Esophagus muscularis mucosa (tissue), 4 donors: Measurements from ENCODE around the gene SKIC2. TPM values are rescaled to one million over a fixed set of nuclear protein-coding genes. Genes with fewer than 3 reads are reported as not detected.
A peak's percentile ranks its signal among the peaks of the same experiment; 100 is the strongest.

Source experiments
- DNase-seq: peaks from one replicate; pipeline ENCODE4 v3.0.0-alpha.2; 2017; ENCODE audit errors: extremely low spot score
- H3K27ac ChIP-seq, 4 donors: fragments of 200-600 bp; sonication (generic); replicated peaks in 1 of 4; 1 replicate in 3 of 4; 2 replicates in 1 of 4; pipeline ENCODE4 v1.5.1; 2016 to 2019; ENCODE audit warnings: mild to moderate bottlenecking in 1 of 4
- H3K27me3 ChIP-seq, 4 donors: fragments of 200-600 bp; sonication (generic); one replicate each; pipeline versions ENCODE4 v1.5.1 to v1.6.0; 2016 to 2019
- H3K36me3 ChIP-seq, 4 donors: fragments of 200-600 bp; sonication (generic); one replicate each; pipeline ENCODE4 v1.5.1; 2016 to 2019
- H3K4me1 ChIP-seq, 4 donors: fragments of 200-600 bp; sonication (generic); one replicate each; pipeline ENCODE4 v1.5.1; 2016 to 2019
- H3K4me3 ChIP-seq, 4 donors: fragments of 200-600 bp; sonication (generic); 1 replicate in 2 of 4; 2 replicates in 2 of 4; pipeline ENCODE4 v1.5.1; 2016 to 2019; ENCODE audit warnings: mild to moderate bottlenecking in 4 of 4, moderate library complexity in 1 of 4
- H3K9me3 ChIP-seq, 4 donors: fragments of 200-600 bp; sonication (generic); 1 replicate in 3 of 4; 2 replicates in 1 of 4; pipeline ENCODE4 v1.5.1; 2016 to 2019
- CTCF ChIP-seq, 3 experiments: fragments of 200-600 bp in 2 of 3; fragments of 450-650 bp in 1 of 3; sonication (generic) in 2 of 3; IDR thresholded peaks; one replicate each; pipeline ENCODE4 v1.5.1; 2017 to 2019; ENCODE audit warnings: antibody characterized with exemption in 3 of 3, mild to moderate bottlenecking in 2 of 3, moderate library complexity in 1 of 3
- EP300 ChIP-seq: sonication (generic); formaldehyde crosslinking; IDR thresholded peaks from one replicate; pipeline ENCODE4 v1.6.1; 2017; ENCODE audit warnings: antibody characterized with exemption
- POLR2A ChIP-seq: fragments of 450-650 bp; IDR thresholded peaks from one replicate; pipeline ENCODE4 v1.6.1; 2017; ENCODE audit warnings: antibody characterized with exemption, moderate library complexity, mild to moderate bottlenecking, low read depth
- POLR2AphosphoS5 ChIP-seq, 2 donors: sonication (generic); formaldehyde crosslinking; IDR thresholded peaks; one replicate each; pipeline ENCODE4 v1.6.1; 2017; ENCODE audit warnings: antibody characterized with exemption in 2 of 2
- WGBS: methylation state at CpG from one replicate; pipeline ENCODE4 v1.1.5; 2018; 5-methylcytosine and 5-hydroxymethylcytosine counted together
- intact Hi-C: fragments of 100-400 bp; cut with DNase I; formaldehyde crosslinking; loops from one replicate; pipeline ENCODE4 v1.15.1; 2023
- total RNA-seq, 4 donors: library from RNA; depleted of rRNA; stranded (reverse); fragments of >200 nt; gene quantifications; one replicate each; pipeline versions ENCODE4 v1.1.0 to v1.2.1, GENCODE V29; 2016

Gene SKIC2
- total RNA-seq, 4 donors from 2014 or later = 23.3 to 33.2 (median 28.5) TPM

GRCh38 chr6:31958412-31958740 lies 599 bp upstream of the SKIC2 start:
- Histone ChIP-seq H3K36me3 (peaks cover 53 to 76% (median 69%) of the 10 kb centered on the region in 4 donors), H3K27ac (peak overlapping the region; percentile 83 to 89 (median 86)), H3K4me1 (peaks cover 20 to 40% (median 28%) of the 10 kb centered on the region in 4 donors), H3K27me3 (no peaks in the 10 kb centered on the region), H3K4me3 (peak overlapping the region; percentile 70 to 96 (median 84)), H3K9me3 (no peaks in the 10 kb centered on the region)
- 12% methylated on average over 11 of the region's 11 CpGs for WGBS
- intact Hi-C loops = no loop called here
- no peak for DNase-seq
- TF ChIP-seq POLR2A (no peak), EP300 (no peak), POLR2AphosphoS5 (IDR thresholded peaks at IDR 0.05) (no peak), CTCF (IDR thresholded peaks at IDR 0.05) (no peak)

GRCh38 chr6:31961616-31962015 lies 2.6 kb downstream of the SKIC2 start:
- no peak for DNase-seq
- Histone ChIP-seq H3K9me3 (no peaks in the 10 kb centered on the region), H3K36me3 (peaks cover 42 to 76% (median 70%) of the 10 kb centered on the region in 4 donors), H3K4me3 (no peak overlapping the region), H3K27me3 (no peaks in the 10 kb centered on the region), H3K4me1 (peaks cover 20 to 38% (median 28%) of the 10 kb centered on the region in 4 donors), H3K27ac (no peak overlapping the region)
- 92% methylated on average over 12 of the region's 12 CpGs for WGBS
- TF ChIP-seq EP300 (no peak), POLR2A (no peak), CTCF (IDR thresholded peaks at IDR 0.05) (no peak), POLR2AphosphoS5 (IDR thresholded peaks at IDR 0.05) (no peak)
- intact Hi-C loops = no loop called here

GRCh38 chr6:31963921-31964320 lies 4.9 kb downstream of the SKIC2 start:
- Histone ChIP-seq H3K4me3 (no peak overlapping the region), H3K27ac (no peak overlapping the region), H3K36me3 (peaks cover 43 to 93% (median 88%) of the 10 kb centered on the region in 4 donors), H3K9me3 (no peaks in the 10 kb centered on the region), H3K4me1 (peaks cover 10 to 19% (median 12%) of the 10 kb centered on the region in 4 donors), H3K27me3 (no peaks in the 10 kb centered on the region)
- DNase-seq = no peak
- intact Hi-C loops = no loop called here
- WGBS = 95% methylated on average over 14 of the region's 19 CpGs
- TF ChIP-seq EP300 (no peak), POLR2A (no peak), POLR2AphosphoS5 (IDR thresholded peaks at IDR 0.05) (no peak), CTCF (IDR thresholded peaks at IDR 0.05) (no peak)

- Histone ChIP-seq H3K4me1 (peaks cover 4 to 18% (median 11%) of the 10 kb centered on the region in 4 donors), H3K27me3 (no peaks in the 10 kb centered on the region), H3K9me3 (no peaks in the 10 kb centered on the region), H3K27ac (no peak overlapping the region), H3K36me3 (peaks cover 43 to 100% (median 98%) of the 10 kb centered on the region in 4 donors), H3K4me3 (no peak overlapping the region)
- WGBS = 89% methylated on average over 13 of the region's 13 CpGs
- intact Hi-C loops = no loop called here
- DNase-seq = no peak
- TF ChIP-seq POLR2AphosphoS5 (IDR thresholded peaks at IDR 0.05) (no peak), CTCF (IDR thresholded peaks at IDR 0.05) (no peak), EP300 (no peak), POLR2A (no peak)
These were observed 6.7 kb downstream of the SKIC2 start for GRCh38 chr6:31965700-31966099.

- H3K27ac ChIP-seq = no peak overlapping the region
- 93% methylated on average over 7 of the region's 7 CpGs for WGBS
- no peak for DNase-seq
- no peak for TF ChIP-seq CTCF (IDR thresholded peaks at IDR 0.05)
- no peak for TF ChIP-seq POLR2AphosphoS5 (IDR thresholded peaks at IDR 0.05)
- TF ChIP-seq POLR2A = no peak
- no peak for TF ChIP-seq EP300
- intact Hi-C loops = no loop called here
- peaks cover 12 to 23% (median 19%) of the 10 kb centered on the region in 4 donors for H3K4me1 ChIP-seq
- H3K36me3 ChIP-seq = peaks cover 40 to 94% (median 90%) of the 10 kb centered on the region in 4 donors
- H3K9me3 ChIP-seq = no peaks in the 10 kb centered on the region
- H3K27me3 ChIP-seq = no peaks in the 10 kb centered on the region
- H3K4me3 ChIP-seq = no peak overlapping the region
These were observed 7.5 kb downstream of the SKIC2 start for GRCh38 chr6:31966506-31966905.
